Breast epithelium (tissue), 4 donors: ENCODE data around the gene SYNM. TPM values are rescaled to one million over a fixed set of nuclear protein-coding genes. Genes with fewer than 3 reads are reported as not detected.

Experiments used
- DNase-seq, 2 donors: peaks; one replicate each; pipeline ENCODE4 v3.0.0-alpha.2; 2019; ENCODE audit warnings: low spot score in 2 of 2
- H3K27ac ChIP-seq, 2 donors: fragments of 200-600 bp; sonication (generic) in 1 of 2; one replicate each; pipeline ENCODE4 v1.5.1; 2016 to 2019; ENCODE audit warnings: mild to moderate bottlenecking in 1 of 2
- H3K27me3 ChIP-seq, 2 donors: fragments of 200-600 bp; sonication (generic) in 1 of 2; one replicate each; pipeline versions ENCODE4 v1.5.1 to v1.6.0; 2017 to 2019; ENCODE audit warnings: control low read depth in 1 of 2, mild to moderate bottlenecking in 1 of 2
- H3K36me3 ChIP-seq: fragments of 200-600 bp; one replicate; pipeline ENCODE4 v1.5.1; 2019
- H3K4me1 ChIP-seq, 2 donors: fragments of 200-600 bp; sonication (generic); one replicate each; pipeline ENCODE4 v1.5.1; 2016 to 2019; ENCODE audit warnings: control low read depth in 1 of 2
- H3K4me3 ChIP-seq, 3 donors: fragments of 200-600 bp; sonication (generic); 1 replicate in 2 of 3; 2 replicates in 1 of 3; pipeline ENCODE4 v1.5.1; 2016 to 2019; ENCODE audit warnings: mild to moderate bottlenecking in 3 of 3, moderate library complexity in 2 of 3
- H3K9me3 ChIP-seq, 2 donors: fragments of 200-600 bp; sonication (generic) in 1 of 2; one replicate each; pipeline ENCODE4 v1.5.1; 2016 to 2019; ENCODE audit warnings: control low read depth in 1 of 2
- CTCF ChIP-seq, 3 donors: fragments of 450-650 bp; IDR thresholded peaks; one replicate each; pipeline ENCODE4 v1.5.1; 2016 to 2017; ENCODE audit warnings: antibody characterized with exemption in 3 of 3, mild to moderate bottlenecking in 3 of 3, moderate library complexity in 3 of 3
- POLR2A ChIP-seq: fragments of 450-650 bp; IDR thresholded peaks from one replicate; pipeline ENCODE4 v1.6.1; 2016; ENCODE audit warnings: antibody characterized with exemption, mild to moderate bottlenecking, moderate library complexity
- POLR2AphosphoS5 ChIP-seq, 3 donors: sonication (generic); formaldehyde crosslinking; IDR thresholded peaks; one replicate each; pipeline ENCODE4 v1.6.1; 2017; ENCODE audit warnings: antibody characterized with exemption in 3 of 3
- intact Hi-C: fragments of 100-400 bp; cut with DNase I; formaldehyde crosslinking; loops from one replicate; pipeline ENCODE4 v1.15.1; 2023; ENCODE audit warnings: low total_unique reads
- total RNA-seq, 3 donors: library from RNA; depleted of rRNA; stranded (reverse); fragments of >200 nt; gene quantifications; one replicate each; pipeline ENCODE4 v1.1.0, GENCODE V29; 2016

Gene SYNM
- total RNA-seq, 3 donors from 2014 or later, result 32.0 to 319 (median 115) TPM

- H3K9me3 ChIP-seq, result no peaks in the 10 kb centered on the region
- TF ChIP-seq POLR2AphosphoS5 (IDR thresholded peaks at IDR 0.05) (no peak), POLR2A (no peak), CTCF (IDR thresholded peaks at IDR 0.05) (no peak)
- H3K27me3 ChIP-seq, result no peaks in the 10 kb centered on the region
- peak overlapping the region; percentile 96 to 98 for H3K27ac ChIP-seq
- H3K4me1 ChIP-seq, result peaks cover 0 to 17% of the 10 kb centered on the region in 2 donors
- DNase-seq, result peak in 1 of 2 donors; percentile 11
- no peak overlapping the region for H3K4me3 ChIP-seq
- intact Hi-C loops, result no loop called here
- H3K36me3 ChIP-seq, result no peaks in the 10 kb centered on the region
Measured at GRCh38 chr15:99172171-99172570, 67.3 kb downstream of the SYNM start.

GRCh38 chr15:99172989-99173388 is 68.1 kb downstream of the SYNM start:
- intact Hi-C loops, result no loop called here
- Histone ChIP-seq H3K4me3 (no peak overlapping the region), H3K36me3 (no peaks in the 10 kb centered on the region), H3K9me3 (no peaks in the 10 kb centered on the region), H3K4me1 (peaks cover 0 to 15% of the 10 kb centered on the region in 2 donors), H3K27me3 (no peaks in the 10 kb centered on the region), H3K27ac (peak overlapping the region; percentile 96 to 98)
- no peak for TF ChIP-seq CTCF (IDR thresholded peaks at IDR 0.05)
- no peak for TF ChIP-seq POLR2AphosphoS5 (IDR thresholded peaks at IDR 0.05)
- no peak for TF ChIP-seq POLR2A
- no peak for DNase-seq

- H3K27ac ChIP-seq, result peak overlapping the region; percentile 86 to 96
- H3K4me1 ChIP-seq, result no peaks in the 10 kb centered on the region
- H3K9me3 ChIP-seq, result no peaks in the 10 kb centered on the region
- no peak for TF ChIP-seq POLR2AphosphoS5 (IDR thresholded peaks at IDR 0.05)
- H3K4me3 ChIP-seq, result no peak overlapping the region
- intact Hi-C loops, result no loop called here
- DNase-seq, result peak in 1 of 2 donors; percentile 48
- no peaks in the 10 kb centered on the region for H3K36me3 ChIP-seq
- no peaks in the 10 kb centered on the region for H3K27me3 ChIP-seq
Measured at GRCh38 chr15:99174567-99175395, 69.9 kb downstream of the SYNM start.

GRCh38 chr15:99176757-99177156 is 71.9 kb downstream of the SYNM start:
- Histone ChIP-seq H3K27me3 (no peaks in the 10 kb centered on the region), H3K4me1 (peaks cover 0 to 4% of the 10 kb centered on the region in 2 donors), H3K9me3 (no peaks in the 10 kb centered on the region), H3K27ac (peak overlapping the region; percentile 45 to 46), H3K36me3 (no peaks in the 10 kb centered on the region), H3K4me3 (no peak overlapping the region)
- no peak for DNase-seq
- TF ChIP-seq POLR2A (no peak), POLR2AphosphoS5 (IDR thresholded peaks at IDR 0.05) (no peak), CTCF (IDR thresholded peaks at IDR 0.05) (no peak)
- intact Hi-C loops, result no loop called here

GRCh38 chr15:99177679-99178078 is 72.8 kb downstream of the SYNM start:
- TF ChIP-seq POLR2AphosphoS5 (IDR thresholded peaks at IDR 0.05) (no peak), POLR2A (no peak), CTCF (IDR thresholded peaks at IDR 0.05) (no peak)
- Histone ChIP-seq H3K36me3 (no peaks in the 10 kb centered on the region), H3K4me1 (peaks cover 0 to 4% of the 10 kb centered on the region in 2 donors), H3K27ac (peak overlapping the region in 1 of 2 donors; percentile 20), H3K9me3 (no peaks in the 10 kb centered on the region), H3K4me3 (no peak overlapping the region), H3K27me3 (no peaks in the 10 kb centered on the region)
- no peak for DNase-seq
- intact Hi-C loops, result no loop called here
